ENCODE data around the gene SI. TPM values are rescaled to one million over a fixed set of nuclear protein-coding genes. Genes with fewer than 3 reads are reported as not detected.
"Not testable (repeated sequence)": the region's sequence is repeated elsewhere in the genome, so short reads cannot be mapped to it uniquely, and the experiment has no call there.

The SI gene
- not detected for polyA plus RNA-seq (ENCODE audit: insufficient read length)

GRCh38 chr3:165078293-165078692 lies at the start of gene SI:
SI (minus strand) TSS chr3:165078496; CDS start chr3:165076012, 2,484 bp downstream.
- DNase-seq, result no peak

GRCh38 chr3:165125836-165126235 lies 47.5 kb upstream of the SI start:
- DNase-seq, result no peak

GRCh38 chr3:165111401-165111800 lies 33.1 kb upstream of the SI start:
- DNase-seq, result no peak

- DNase-seq, result no peak
These were observed 25.3 kb upstream of the SI start for GRCh38 chr3:165103616-165104015.

GRCh38 chr3:165082650-165083049 lies 4.4 kb upstream of the SI start:
- no peak for DNase-seq

- DNase-seq, result no peak
These were observed 2.9 kb upstream of the SI start for GRCh38 chr3:165081183-165081582.

DNA sequence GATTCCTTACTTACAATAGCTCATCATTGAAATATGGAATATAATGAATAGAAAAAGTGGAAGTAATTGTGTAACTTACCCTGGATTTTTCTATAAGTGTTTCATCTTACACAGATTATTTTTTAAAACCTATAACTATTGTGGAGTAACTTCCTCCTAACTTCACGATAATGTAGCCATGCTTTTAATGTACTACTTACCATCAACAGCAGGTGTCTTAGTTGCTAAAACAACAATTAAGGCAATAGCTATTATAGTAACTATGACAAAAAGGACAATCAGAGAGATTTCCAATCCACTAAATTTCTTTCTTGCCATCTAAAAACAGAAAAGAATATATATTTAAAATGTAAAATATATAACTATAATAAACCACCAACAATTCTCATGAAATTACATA lies 2.6 kb downstream of the SI start:
- DNase-seq, result no peak

DNA sequence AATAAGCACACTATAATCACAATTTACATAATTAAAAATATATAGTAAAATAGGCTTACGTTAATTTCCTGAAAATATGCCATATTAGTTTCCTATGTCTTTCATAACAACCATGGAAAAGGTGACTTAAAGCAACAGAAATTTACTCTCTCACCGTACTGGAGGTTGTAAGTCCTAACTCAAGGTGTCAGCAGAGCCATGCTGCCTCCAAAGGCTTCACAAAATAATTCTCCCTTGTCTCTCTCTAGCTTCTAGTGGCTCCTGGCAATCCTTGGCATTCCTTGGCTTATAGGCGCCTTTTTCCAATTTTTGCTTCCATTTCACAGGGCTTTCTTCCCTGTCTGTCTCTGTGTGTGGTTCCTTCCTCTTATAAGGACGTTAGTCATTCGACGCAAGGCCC lies 7.6 kb downstream of the SI start:
- DNase-seq, result no peak

GRCh38 chr3:165056510-165056909 lies 21.8 kb downstream of the SI start:
- DNase-seq, result no peak

- no peak for DNase-seq
These were observed 38.1 kb downstream of the SI start for GRCh38 chr3:165040186-165040585.

GRCh38 chr3:165011557-165011956 lies 66.7 kb downstream of the SI start:
- DNase-seq, result no peak

GRCh38 chr3:164984947-164985346 lies 93.3 kb downstream of the SI start:
- DNase-seq, result no peak

GRCh38 chr3:164962610-164963009 lies 115.7 kb downstream of the SI start:
- no peak for DNase-seq

DNA sequence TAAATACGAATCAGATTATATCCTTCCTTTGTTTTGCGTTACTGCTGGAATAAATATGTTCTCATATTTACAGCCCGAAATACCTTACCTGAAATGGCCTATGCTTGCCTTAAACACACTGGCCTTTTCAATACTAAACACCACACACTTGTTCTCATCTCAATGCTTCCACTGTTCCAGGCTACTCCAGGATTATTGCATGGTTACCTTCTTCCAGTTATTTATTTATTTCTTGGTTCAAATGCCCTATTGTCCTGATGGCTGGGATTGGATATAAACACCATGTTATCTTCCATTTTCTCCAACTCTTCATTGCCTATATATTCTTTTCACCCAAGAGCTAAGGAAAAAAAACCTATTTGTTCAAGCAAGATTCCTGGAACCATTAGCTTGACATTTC lies 125.3 kb downstream of the SI start:
- no peak for DNase-seq

GRCh38 chr3:164951403-164951802 lies 126.9 kb downstream of the SI start:
- DNase-seq, result not testable (repeated sequence)

GRCh38 chr3:164940745-164941144 lies 137.6 kb downstream of the SI start:
- DNase-seq, result no peak

- no peak for DNase-seq
These were observed 148.7 kb downstream of the SI start for GRCh38 chr3:164929642-164930041.

Other genes with a start within 250 kb of the SI start
- 0.15 TPM for gene SLITRK3, start 117.9 kb upstream of the SI start, polyA plus RNA-seq (ENCODE audit: insufficient read length)